PFSK-1 (cell line): Measurements from ENCODE around the gene RAB3GAP2.

Experiments used
- POLR2AphosphoS5 ChIP-seq: IDR thresholded peaks from 2 replicates; pipeline ENCODE4 v1.6.1; 2012; ENCODE audit warnings: low read depth, mild to moderate bottlenecking, control low read depth, low read length, moderate library complexity
- TAF1 ChIP-seq: IDR thresholded peaks from 2 replicates; pipeline ENCODE4 v1.6.1; 2012; ENCODE audit warnings: low read length, control low read depth, borderline replicate concordance; ENCODE audit not compliant: insufficient read depth

DNA sequence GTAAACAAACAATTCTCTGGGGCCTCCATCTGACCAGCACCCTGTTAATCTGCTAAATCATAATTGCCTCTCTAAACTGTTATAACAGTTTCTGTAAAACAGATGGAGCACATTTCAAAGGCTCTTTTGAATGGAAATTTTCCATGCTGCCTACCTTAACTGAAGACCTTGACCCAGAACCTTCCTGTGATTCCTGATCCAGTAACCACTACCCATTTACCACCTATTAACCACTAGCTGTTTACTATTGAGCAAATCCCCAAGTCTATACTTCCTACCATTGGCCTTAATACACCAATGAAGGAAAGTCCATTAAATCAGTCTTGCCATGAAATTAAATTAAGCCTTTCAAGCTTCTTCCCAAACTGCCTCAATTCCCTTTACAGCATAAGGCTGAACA, 46.3 kb downstream of the RAB3GAP2 start:
- TF ChIP-seq TAF1 (no peak), POLR2AphosphoS5 (no peak)
